Measurements from ENCODE around the gene PBXIP1. TPM values are rescaled to one million over a fixed set of nuclear protein-coding genes. Genes with fewer than 3 reads are reported as not detected.
A peak's percentile ranks its signal among the peaks of the same experiment; 100 is the strongest.

The PBXIP1 gene
- total RNA-seq, 1 donor from 2014 or later, result 69.1 TPM

GRCh38 chr1:154938604-154939399 lies 17.1 kb downstream of the PBXIP1 start:
- no peaks in the 10 kb centered on the region for H3K9me3 Mint-ChIP-seq (ENCODE audit: low read depth)
- peak overlapping the region; percentile 75 for H3K27ac Mint-ChIP-seq
- TF ChIP-seq CTCF (IDR thresholded peaks at IDR 0.05; ENCODE audit: unreplicated experiment), result no peak
- H3K4me3 Mint-ChIP-seq (ENCODE audit: low read depth), result peak overlapping the region; percentile 47
- H3K36me3 Mint-ChIP-seq (ENCODE audit: insufficient read depth), result no peaks in the 10 kb centered on the region
- H3K27me3 Mint-ChIP-seq, result no peaks in the 10 kb centered on the region
- H3K4me1 Mint-ChIP-seq (ENCODE audit: low read depth), result peaks cover 10% of the 10 kb centered on the region
- DNase-seq (ENCODE audit: low spot score, unreplicated experiment), result no peak

- DNase-seq (ENCODE audit: low spot score, unreplicated experiment), result no peak
- Mint-ChIP-seq H3K4me3 (ENCODE audit: low read depth) (peak overlapping the region; percentile 95), H3K9me3 (ENCODE audit: low read depth) (no peaks in the 10 kb centered on the region), H3K27ac (peak overlapping the region; percentile 100), H3K4me1 (ENCODE audit: low read depth) (peaks cover 10% of the 10 kb centered on the region), H3K27me3 (no peaks in the 10 kb centered on the region), H3K36me3 (ENCODE audit: insufficient read depth) (no peaks in the 10 kb centered on the region)
- no peak for TF ChIP-seq CTCF (IDR thresholded peaks at IDR 0.05; ENCODE audit: unreplicated experiment)
Measured at GRCh38 chr1:154937988-154938386, 17.9 kb downstream of the PBXIP1 start.

- H3K27me3 Mint-ChIP-seq, result no peaks in the 10 kb centered on the region
- peaks cover 10% of the 10 kb centered on the region for H3K4me1 Mint-ChIP-seq (ENCODE audit: low read depth)
- H3K36me3 Mint-ChIP-seq (ENCODE audit: insufficient read depth), result no peaks in the 10 kb centered on the region
- H3K27ac Mint-ChIP-seq, result peak overlapping the region; percentile 100
- H3K9me3 Mint-ChIP-seq (ENCODE audit: low read depth), result no peaks in the 10 kb centered on the region
- peak; percentile 69 for DNase-seq (ENCODE audit: low spot score, unreplicated experiment)
- no peak for TF ChIP-seq CTCF (IDR thresholded peaks at IDR 0.05; ENCODE audit: unreplicated experiment)
- peak overlapping the region; percentile 95 for H3K4me3 Mint-ChIP-seq (ENCODE audit: low read depth)
Measured at GRCh38 chr1:154937085-154937987, 18.6 kb downstream of the PBXIP1 start.

GRCh38 chr1:154936555-154937084 lies 19.3 kb downstream of the PBXIP1 start, which contains the start of gene PMVK:
PMVK (minus strand) TSS chr1:154936719; CDS start chr1:154936685, 34 bp downstream.
- H3K4me3 Mint-ChIP-seq (ENCODE audit: low read depth), result peak within 1 kb of the TSS; percentile 95
- DNase-seq (ENCODE audit: low spot score, unreplicated experiment), result peak; percentile 83
- H3K9me3 Mint-ChIP-seq (ENCODE audit: low read depth), result no peaks in the 10 kb centered on the region
- H3K27me3 Mint-ChIP-seq, result no peaks in the 10 kb centered on the region
- H3K36me3 Mint-ChIP-seq (ENCODE audit: insufficient read depth), result no peaks in the 10 kb centered on the region
- peaks cover 10% of the 10 kb centered on the region for H3K4me1 Mint-ChIP-seq (ENCODE audit: low read depth)
- H3K27ac Mint-ChIP-seq, result peak within 1 kb of the TSS; percentile 100
- peak; percentile 51 for TF ChIP-seq CTCF (IDR thresholded peaks at IDR 0.05; ENCODE audit: unreplicated experiment)
